ENCODE results near the gene RAPGEF4. TPM values are rescaled to one million over a fixed set of nuclear protein-coding genes. Genes with fewer than 3 reads are reported as not detected.

Gene RAPGEF4
- total and polyA plus RNA-seq, 2 of the 4 experiments (the other 2 are of a cell fraction): 1.7 to 3.2 TPM

- Histone ChIP-seq H3K4me1 (ENCODE audit: control insufficient read depth, insufficient read depth, low read length) (peaks cover 25% of the 10 kb centered on the region), H3K4ac (ENCODE audit: low read depth, low read length) (peak overlapping the region; percentile 69), H2BK120ac (ENCODE audit: low read depth, low read length) (peak overlapping the region; percentile 92), H3K36me3 (ENCODE audit: control insufficient read depth, insufficient read depth, low read length) (no peaks in the 10 kb centered on the region), H3K18ac (ENCODE audit: low read depth, low read length) (peak overlapping the region; percentile 82), H3K79me1 (ENCODE audit: low read depth in 1 of 2, low read length in 2 of 2) (no peaks in the 10 kb centered on the region), H4K20me1 (ENCODE audit: insufficient read depth, low read length) (no peaks in the 10 kb centered on the region), H4K5ac (ENCODE audit: low read depth, low read length) (peak overlapping the region; percentile 78), H3K9me1 (ENCODE audit: insufficient read depth, low read length) (peaks cover 14% of the 10 kb centered on the region; the same call in 1 of the 2 replicates), H2AK5ac (ENCODE audit: low read depth, low read length) (peak overlapping the region; percentile 90; the same call in 1 of the 2 replicates), H3K4me3 (ENCODE audit: insufficient read depth, low read depth, low read length) (no peak overlapping the region), H3K9me3 (ENCODE audit: control insufficient read depth, insufficient read depth, low read length) (no peaks in the 10 kb centered on the region), H2BK5ac (ENCODE audit: low read depth, low read length, poor library complexity, severe bottlenecking) (peak overlapping the region; percentile 87), H3K27ac (ENCODE audit: insufficient read depth, low read length) (peak overlapping the region; percentile 91), H2BK15ac (ENCODE audit: low read depth, low read length) (peak overlapping the region; percentile 95; the same call in 2 of the 3 replicates), H3K23ac (ENCODE audit: low read depth, low read length) (peak overlapping the region; percentile 70), H2AK9ac (replicated peaks; ENCODE audit: low read depth, low read length, poor library complexity) (no peak overlapping the region), H3K9ac (ENCODE audit: low read depth, low read length) (peak overlapping the region; percentile 29), H3K56ac (ENCODE audit: extremely low read depth, insufficient read depth, low read length) (peak overlapping the region; percentile 73), H3K4me2 (ENCODE audit: low read depth, low read length) (peak overlapping the region; percentile 18; the same call in 1 of the 2 replicates), H2AFZ (replicated peaks; ENCODE audit: low read length, poor library complexity) (no peak overlapping the region), H2BK20ac (ENCODE audit: low read depth, low read length) (peak overlapping the region; percentile 86), H4K8ac (ENCODE audit: low read depth in 2 of 2, low read length in 2 of 2) (peak overlapping the region; percentile 52 to 79), H4K91ac (ENCODE audit: insufficient read depth, low read depth, low read length) (peak overlapping the region; percentile 75; the same call in 1 of the 2 replicates), H3K14ac (replicated peaks; ENCODE audit: low read depth, low read length) (peak overlapping the region; percentile 64), H3K27me3 (ENCODE audit: control insufficient read depth, insufficient read depth, low read length) (no peaks in the 10 kb centered on the region)
- 94% methylated on average over 6 of the region's 14 CpGs; no CpG with 5 or more reads in 1 of the 2 experiments for WGBS, 2 experiments (ENCODE audit: extremely low coverage in 2 of 2, insufficient read length in 1 of 2)
- intact Hi-C loops (cut with micrococcal nuclease): no loop called here
- dilution Hi-C loops (cut with HindIII; ENCODE audit: low sequenced_read_pairs, unreplicated experiment): no loop called here
- peak; percentile 91 for DNase-seq
- ChIA-PET CTCF (interaction anchor here (0.5 to 1.9 kb wide), 3 partner anchors 21 to 1285 kb away, joined by 3 to 6 read pairs (median 4); no protein-coding TSS in a partner anchor), POLR2A (ENCODE audit: unreplicated experiment) (no interaction called here)
- no TSS peak for BruUV-seq (replicated peaks)
- in situ Hi-C loops (cut with MboI; ENCODE audit: low sequenced_read_pairs): no loop called here
- ATAC-seq (ENCODE audit: low read depth): peak; percentile 97
- TF ChIP-seq CEBPB (IDR thresholded peaks at IDR 0.05; ENCODE audit: low read depth, low read length) (peak; percentile 87), BHLHE40 (IDR thresholded peaks at IDR 0.05; ENCODE audit: low read depth, low read length) (no peak), MAFK (IDR thresholded peaks at IDR 0.05; ENCODE audit: low read depth, low read length) (no peak), FOS (IDR thresholded peaks at IDR 0.05; ENCODE audit: low read depth, low read length) (no peak), SMC3 (IDR thresholded peaks at IDR 0.05; ENCODE audit: low read depth, low read length) (no peak), CTCF (conservative IDR thresholded peaks at IDR 0.05; ENCODE audit: low read depth, low read length) (0 out of 2 replicates have a peak, but pooled peaks have one; percentile 33), MAZ (IDR thresholded peaks at IDR 0.05; ENCODE audit: borderline replicate concordance, low read depth, low read length) (no peak), ELK1 (IDR thresholded peaks at IDR 0.05; ENCODE audit: borderline replicate concordance, low read depth, low read length) (no peak), RCOR1 (IDR thresholded peaks at IDR 0.05; ENCODE audit: insufficient replicate concordance, low read length) (no peak), RAD21 (IDR thresholded peaks at IDR 0.05; ENCODE audit: low read length) (peak; percentile 11; the same call in 1 of the 2 replicates), MXI1 (IDR thresholded peaks at IDR 0.05; ENCODE audit: borderline replicate concordance, low read depth, low read length) (no peak)
- TF ChIP-seq, protein P1, sequence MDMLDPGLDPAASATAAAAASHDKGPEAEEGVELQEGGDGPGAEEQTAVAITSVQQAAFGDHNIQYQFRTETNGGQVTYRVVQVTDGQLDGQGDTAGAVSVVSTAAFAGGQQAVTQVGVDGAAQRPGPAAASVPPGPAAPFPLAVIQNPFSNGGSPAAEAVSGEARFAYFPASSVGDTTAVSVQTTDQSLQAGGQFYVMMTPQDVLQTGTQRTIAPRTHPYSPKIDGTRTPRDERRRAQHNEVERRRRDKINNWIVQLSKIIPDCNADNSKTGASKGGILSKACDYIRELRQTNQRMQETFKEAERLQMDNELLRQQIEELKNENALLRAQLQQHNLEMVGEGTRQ (IDR thresholded peaks at IDR 0.05; ENCODE audit: low read depth, low read length): no peak
These were observed 259.9 kb downstream of the RAPGEF4 start for GRCh38 chr2:172995323-172996244.

All from IMR-90 (cell line).